Parathyroid adenoma (tissue), 2 donors: Measurements from ENCODE around the gene ACTL8.

ENCODE experiments used
- H2AFZ ChIP-seq: fragments of 300-600 bp; sonication (generic); one replicate; pipeline ENCODE4 v1.7.0; 2017; ENCODE audit warnings: antibody characterized with exemption, mild to moderate bottlenecking
- H3K27ac ChIP-seq: fragments of 300-600 bp; sonication (generic); one replicate; pipeline ENCODE4 v1.7.0; 2017
- H3K27me3 ChIP-seq: fragments of 300-600 bp; sonication (generic); one replicate; pipeline ENCODE4 v1.7.0; 2017; ENCODE audit warnings: low read length; ENCODE audit not compliant: control insufficient read depth, insufficient read depth
- H3K36me3 ChIP-seq: fragments of 300-600 bp; sonication (generic); one replicate; pipeline ENCODE4 v1.7.0; 2017; ENCODE audit warnings: low read length; ENCODE audit not compliant: control insufficient read depth, insufficient read depth
- H3K4me1 ChIP-seq: fragments of 300-600 bp; sonication (generic); one replicate; pipeline ENCODE4 v1.7.0; 2017; ENCODE audit warnings: control low read depth
- H3K4me2 ChIP-seq: fragments of 300-600 bp; sonication (generic); one replicate; pipeline ENCODE4 v1.7.0; 2017; ENCODE audit warnings: low read length
- H3K4me3 ChIP-seq: fragments of 300-600 bp; sonication (generic); one replicate; pipeline ENCODE4 v1.7.0; 2017; ENCODE audit warnings: low read depth, low read length
- H3K79me2 ChIP-seq: fragments of 300-600 bp; sonication (generic); one replicate; pipeline ENCODE4 v1.7.0; 2017; ENCODE audit warnings: control low read depth
- H3K9ac ChIP-seq: fragments of 300-600 bp; sonication (generic); one replicate; pipeline ENCODE4 v1.7.0; 2017; ENCODE audit warnings: mild to moderate bottlenecking
- H3K9me3 ChIP-seq: fragments of 300-600 bp; sonication (generic); one replicate; pipeline ENCODE4 v1.7.0; 2017; ENCODE audit warnings: low read length; ENCODE audit not compliant: control insufficient read depth
- CTCF ChIP-seq: fragments of 300-600 bp; sonication (generic); IDR thresholded peaks from one replicate; pipeline ENCODE4 v1.7.0; 2017; ENCODE audit warnings: antibody characterized with exemption, mild to moderate bottlenecking
- donor health status: primary hyperparathyroidism.

ACTL8 gene

DNA sequence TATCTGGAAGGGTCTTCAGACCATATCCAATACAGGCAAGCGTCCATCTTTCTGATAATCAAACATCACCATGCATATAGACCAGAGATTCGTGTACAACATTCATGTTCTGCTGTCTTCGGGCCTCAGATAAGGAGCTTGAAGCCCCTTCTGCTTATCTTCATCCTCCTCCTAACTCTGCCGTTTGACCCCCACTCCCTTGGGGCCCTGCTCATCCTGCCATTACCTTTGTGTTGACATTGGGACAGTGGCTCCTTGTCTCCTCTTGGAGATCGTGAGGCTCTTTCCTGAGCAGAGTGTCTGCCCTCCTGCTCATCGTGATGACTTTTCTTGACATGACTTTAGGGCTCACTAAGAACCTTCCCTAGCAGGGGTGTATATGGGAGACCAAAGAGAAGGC, 37.3 kb downstream of the ACTL8 start:
- H2AFZ ChIP-seq, result no peak overlapping the region
- no peak overlapping the region for H3K9ac ChIP-seq
- H3K4me2 ChIP-seq, result no peak overlapping the region
- H3K4me1 ChIP-seq, result no peaks in the 10 kb centered on the region
- H3K79me2 ChIP-seq, result no peaks in the 10 kb centered on the region
- H3K27ac ChIP-seq, result no peak overlapping the region
- no peak for TF ChIP-seq CTCF
- H3K27me3 ChIP-seq, result no peaks in the 10 kb centered on the region
- H3K36me3 ChIP-seq, result no peaks in the 10 kb centered on the region
- no peak overlapping the region for H3K4me3 ChIP-seq
- H3K9me3 ChIP-seq, result no peaks in the 10 kb centered on the region

DNA sequence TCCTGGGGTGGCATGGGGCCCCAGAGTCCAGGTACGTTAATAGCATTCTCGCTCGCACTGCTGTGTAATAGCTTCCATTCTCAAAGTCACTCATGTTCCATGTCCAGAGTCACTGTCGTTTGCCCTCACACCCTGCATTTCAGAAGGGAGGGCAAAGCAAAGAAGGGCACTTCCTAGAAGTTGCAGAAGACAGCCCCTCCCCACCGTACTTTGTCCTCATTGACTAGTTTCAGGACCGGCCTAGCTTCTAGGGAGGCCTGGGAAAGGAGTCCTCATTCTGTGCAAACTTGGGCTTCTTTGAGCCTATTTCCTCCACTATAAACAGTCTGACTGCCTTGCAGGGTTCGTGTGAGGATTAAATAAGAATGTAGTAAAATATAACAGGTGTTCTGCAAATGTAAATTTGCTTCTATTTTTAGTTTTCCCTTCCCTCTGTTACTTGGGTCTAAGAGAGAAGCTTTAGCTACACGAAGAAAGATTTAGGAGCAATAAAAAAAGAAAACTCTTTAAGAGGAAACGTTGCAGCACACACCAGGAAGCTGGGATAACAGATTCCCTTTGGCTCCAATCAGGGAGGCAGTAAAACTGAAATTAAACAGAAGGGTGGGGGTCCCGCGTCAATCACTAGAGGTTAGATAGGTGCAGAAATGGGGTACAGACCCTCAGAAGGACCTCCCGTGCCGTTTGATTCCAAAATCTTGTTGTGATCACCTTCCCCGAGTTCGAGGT, 40.1 kb downstream of the ACTL8 start:
- H3K4me2 ChIP-seq, result no peak overlapping the region
- H3K79me2 ChIP-seq, result no peaks in the 10 kb centered on the region
- no peaks in the 10 kb centered on the region for H3K27me3 ChIP-seq
- no peak overlapping the region for H3K9ac ChIP-seq
- H3K4me1 ChIP-seq, result no peaks in the 10 kb centered on the region
- no peaks in the 10 kb centered on the region for H3K36me3 ChIP-seq
- no peak overlapping the region for H3K27ac ChIP-seq
- no peaks in the 10 kb centered on the region for H3K9me3 ChIP-seq
- no peak overlapping the region for H3K4me3 ChIP-seq
- TF ChIP-seq CTCF, result no peak
- no peak overlapping the region for H2AFZ ChIP-seq

DNA sequence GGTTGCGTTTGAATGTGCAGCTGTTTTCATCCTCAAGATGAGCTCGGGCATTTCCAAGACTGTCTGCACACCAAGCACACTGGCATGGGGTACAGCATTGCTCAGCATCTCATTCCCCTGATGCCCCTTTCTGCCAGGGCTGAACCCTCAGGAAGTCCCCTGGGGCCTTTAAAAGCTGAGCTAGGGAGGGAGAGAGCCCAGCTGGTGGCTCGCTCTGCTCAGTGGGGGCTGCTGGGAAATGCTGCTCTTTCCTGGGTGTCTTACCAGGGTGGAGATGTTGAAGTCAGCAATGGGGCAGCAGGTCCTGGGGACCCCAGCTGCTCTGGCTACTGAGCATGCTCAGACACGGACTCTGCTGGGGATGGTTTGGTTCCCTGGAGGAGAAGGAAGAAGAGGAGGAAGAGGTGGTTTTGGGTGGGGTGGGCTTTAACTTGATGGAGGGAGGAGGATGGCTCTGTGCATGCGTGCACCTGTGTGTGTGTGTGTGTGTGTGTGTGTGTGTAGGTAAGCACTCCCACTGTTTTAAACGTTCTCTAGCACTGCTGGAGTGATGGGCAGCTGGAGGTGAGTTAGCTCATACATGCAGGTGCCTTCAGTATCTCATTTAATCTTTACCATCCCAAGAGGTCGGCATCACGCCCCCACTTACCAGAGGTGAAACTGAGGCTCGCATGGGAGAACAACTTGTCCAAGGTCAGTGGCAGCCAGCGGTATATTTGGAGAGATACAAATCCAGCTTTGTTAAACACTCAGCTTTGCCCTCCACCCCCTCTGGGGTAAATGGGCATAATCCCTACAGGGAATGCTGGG, 40.9 kb downstream of the ACTL8 start:
- no peak overlapping the region for H3K4me3 ChIP-seq
- H2AFZ ChIP-seq, result no peak overlapping the region
- H3K4me1 ChIP-seq, result no peaks in the 10 kb centered on the region
- H3K27me3 ChIP-seq, result no peaks in the 10 kb centered on the region
- H3K4me2 ChIP-seq, result no peak overlapping the region
- no peaks in the 10 kb centered on the region for H3K9me3 ChIP-seq
- no peaks in the 10 kb centered on the region for H3K79me2 ChIP-seq
- H3K27ac ChIP-seq, result no peak overlapping the region
- no peak for TF ChIP-seq CTCF
- H3K36me3 ChIP-seq, result no peaks in the 10 kb centered on the region
- H3K9ac ChIP-seq, result no peak overlapping the region

DNA sequence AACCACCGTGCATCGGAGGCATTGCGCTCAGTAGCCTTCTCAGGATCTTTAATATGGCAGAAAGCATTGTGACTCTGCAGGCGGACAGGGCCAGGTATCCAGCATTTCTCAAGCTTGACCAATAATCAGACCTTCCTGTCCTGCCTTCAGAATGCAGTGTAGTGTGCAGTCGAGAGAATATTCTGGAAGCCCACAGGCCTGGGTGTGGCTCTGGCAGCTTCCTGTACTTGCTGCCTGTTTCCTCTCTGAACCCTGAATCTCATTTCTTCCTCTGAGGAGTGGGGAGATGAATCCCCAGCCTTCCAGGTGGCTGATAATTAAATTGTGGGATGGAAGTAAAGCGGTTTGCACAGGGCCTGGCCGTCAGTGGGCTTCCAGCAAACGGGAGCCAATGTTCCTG, 42.3 kb downstream of the ACTL8 start:
- Histone ChIP-seq H3K36me3 (no peaks in the 10 kb centered on the region), H3K4me1 (no peaks in the 10 kb centered on the region), H3K4me2 (no peak overlapping the region), H2AFZ (no peak overlapping the region), H3K27ac (no peak overlapping the region), H3K27me3 (no peaks in the 10 kb centered on the region), H3K79me2 (no peaks in the 10 kb centered on the region), H3K4me3 (no peak overlapping the region), H3K9me3 (no peaks in the 10 kb centered on the region), H3K9ac (no peak overlapping the region)
- no peak for TF ChIP-seq CTCF
